Neural cell (in vitro differentiated cells): ENCODE measurements around the gene MYORG. TPM values are rescaled to one million over a fixed set of nuclear protein-coding genes. Genes with fewer than 3 reads are reported as not detected.
A peak's percentile ranks its signal among the peaks of the same experiment; 100 is the strongest.

ENCODE experiments used
- H2AFZ ChIP-seq: fragments of 200-600, 300-800 bp; sonication (generic), shearing (Covaris generic); 2 replicates; pipeline ENCODE4 v1.6.0; 2014; ENCODE audit warnings: low read depth, mild to moderate bottlenecking, antibody characterized with exemption, low read length, moderate library complexity
- H3F3A ChIP-seq: fragments of 200-600 bp; shearing (Covaris generic); 2 replicates; pipeline ENCODE4 v1.6.1; 2016; ENCODE audit warnings: mild to moderate bottlenecking, moderate library complexity, mixed read lengths, antibody characterized with exemption, low read length; ENCODE audit not compliant: insufficient read depth, poor library complexity, severe bottlenecking
- H3K27ac ChIP-seq: fragments of 200-600, 300-800 bp; sonication (generic), shearing (Covaris generic); 2 replicates; pipeline ENCODE4 v1.5.1; 2014; ENCODE audit warnings: mild to moderate bottlenecking, low read length, moderate library complexity
- H3K27me3 ChIP-seq: fragments of 300-800, 200-600 bp; sonication (generic), shearing (Covaris generic); 2 replicates; pipeline ENCODE4 v1.6.0; 2014; ENCODE audit warnings: mild to moderate bottlenecking, low read depth, low read length, moderate library complexity; ENCODE audit not compliant: insufficient read depth
- H3K36me3 ChIP-seq: fragments of 300-800, 200-600 bp; sonication (generic), shearing (Covaris generic); 2 replicates; pipeline ENCODE4 v1.5.1; 2014; ENCODE audit warnings: mild to moderate bottlenecking, antibody characterized with exemption, low read length, moderate library complexity; ENCODE audit not compliant: insufficient read depth
- H3K4me2 ChIP-seq: fragments of 300-800, 200-600 bp; sonication (generic), shearing (Covaris generic); 2 replicates; pipeline ENCODE4 v1.6.0; 2014; ENCODE audit warnings: mild to moderate bottlenecking, low read length
- H3K4me3 ChIP-seq: fragments of 300-800, 200-600 bp; sonication (generic), shearing (Covaris generic); 2 replicates; pipeline ENCODE4 v1.5.1; 2014; ENCODE audit warnings: mild to moderate bottlenecking, low read length, moderate library complexity
- H3K79me2 ChIP-seq: fragments of 200-600 bp; shearing (Covaris generic); replicated peaks from 2 replicates; pipeline ENCODE4 v1.6.0; 2014; ENCODE audit warnings: mild to moderate bottlenecking, low read length, moderate library complexity; ENCODE audit not compliant: insufficient read depth
- H3K9ac ChIP-seq: fragments of 300-800, 200-600 bp; sonication (generic), shearing (Covaris generic); 2 replicates; pipeline ENCODE4 v1.6.1; 2016; ENCODE audit warnings: mild to moderate bottlenecking, low read length, mixed read lengths
- H3K9me2 ChIP-seq: fragments of 200-600 bp; shearing (Covaris generic); 2 replicates; pipeline ENCODE4 v1.6.1; 2016; ENCODE audit warnings: mild to moderate bottlenecking, low read length, mixed read lengths; ENCODE audit not compliant: insufficient read depth
- H3K9me3 ChIP-seq: fragments of 200-600, 300-800 bp; sonication (generic), shearing (Covaris generic); 2 replicates; pipeline ENCODE4 v1.6.1; 2016; ENCODE audit warnings: mild to moderate bottlenecking, mixed run types, low read length, moderate library complexity, mixed read lengths
- H4K20me1 ChIP-seq: fragments of 200-600 bp; shearing (Covaris generic); 2 replicates; pipeline ENCODE4 v1.6.1; 2016; ENCODE audit warnings: mild to moderate bottlenecking, mixed run types; ENCODE audit not compliant: insufficient read depth
- EP300 ChIP-seq: fragments of 450-650 bp; conservative IDR thresholded peaks from 2 replicates; pipeline ENCODE4 v1.6.1; 2014; ENCODE audit warnings: antibody characterized with exemption, mild to moderate bottlenecking, moderate library complexity; ENCODE audit not compliant: poor library complexity, severe bottlenecking
- EZH2 ChIP-seq: fragments of 200-600, 300-800 bp; shearing (Covaris generic), sonication (generic); IDR thresholded peaks from 2 replicates; pipeline ENCODE4 v1.6.1; 2014; ENCODE audit warnings: antibody characterized with exemption, low read length, borderline replicate concordance, mild to moderate bottlenecking; ENCODE audit not compliant: insufficient read depth, poor library complexity, severe bottlenecking
- MXI1 ChIP-seq: fragments of 450-650 bp; conservative IDR thresholded peaks from 2 replicates; pipeline ENCODE4 v1.6.1; 2014; ENCODE audit warnings: antibody characterized with exemption, mild to moderate bottlenecking; ENCODE audit not compliant: poor library complexity, severe bottlenecking
- POLR2AphosphoS5 ChIP-seq: IDR thresholded peaks from 2 replicates; pipeline ENCODE4 v1.6.1; 2012
- RAD21 ChIP-seq: fragments of 450-650 bp; conservative IDR thresholded peaks from 2 replicates; pipeline ENCODE4 v1.6.1; 2014; ENCODE audit warnings: antibody characterized with exemption, mild to moderate bottlenecking, moderate library complexity
- SMC3 ChIP-seq: fragments of 450-650 bp; conservative IDR thresholded peaks from 2 replicates; pipeline ENCODE4 v1.6.1; 2014; ENCODE audit warnings: antibody characterized with exemption, mild to moderate bottlenecking, moderate library complexity; ENCODE audit not compliant: poor library complexity
- TAF1 ChIP-seq: IDR thresholded peaks from 2 replicates; pipeline ENCODE4 v1.6.1; 2012; ENCODE audit warnings: low read depth
- polyA plus RNA-seq: library from polyadenylated mRNA; depleted of rRNA; stranded (reverse); fragments of >200 nt; gene quantifications from 2 replicates; pipeline ENCODE4 v1.2.3, GENCODE V29; 2014
- TF ChIP-seq, protein P1 (sequence below): fragments of 450-650 bp; IDR thresholded peaks from 2 replicates; pipeline ENCODE4 v1.5.1; 2014; ENCODE audit warnings: antibody characterized with exemption, mild to moderate bottlenecking, moderate library complexity; ENCODE audit not compliant: poor library complexity, severe bottlenecking
- TF ChIP-seq, protein P2 (sequence below): IDR thresholded peaks from 2 replicates; pipeline ENCODE4 v1.6.1; 2012; ENCODE audit warnings: borderline replicate concordance

Gene MYORG
- polyA plus RNA-seq, 1 donor from 2014 or later: 0.58 TPM

DNA sequence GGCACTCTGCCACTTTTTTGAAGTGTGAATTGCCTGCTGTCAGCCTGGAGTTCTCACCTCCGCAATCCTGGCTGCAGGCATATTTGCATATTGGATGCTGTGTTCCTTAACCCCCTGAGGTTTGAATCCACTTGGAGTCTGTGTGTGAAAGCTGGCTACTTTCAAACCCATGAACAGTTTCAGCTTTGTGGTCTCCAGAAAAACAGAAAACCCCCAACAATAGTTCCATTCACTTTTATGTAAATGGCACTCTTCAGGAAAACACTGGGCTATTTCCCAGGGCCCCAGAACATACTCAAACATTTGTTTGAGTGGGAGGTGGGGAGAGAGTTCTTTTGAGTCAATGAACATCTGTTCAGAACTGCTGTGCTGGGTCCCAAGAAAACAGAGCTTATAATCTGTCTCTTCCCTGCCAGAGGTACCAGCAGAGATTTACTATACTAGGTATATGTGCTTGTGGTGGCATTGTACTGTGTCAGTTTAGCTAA, 42.3 kb downstream of the MYORG start:
- Histone ChIP-seq H3K4me3 (peak overlapping the region; percentile 18), H4K20me1 (no peaks in the 10 kb centered on the region), H3K27me3 (no peaks in the 10 kb centered on the region), H3K9ac (no peak overlapping the region), H3K79me2 (no peaks in the 10 kb centered on the region), H3K9me3 (no peaks in the 10 kb centered on the region), H3K4me2 (no peak overlapping the region), H3K36me3 (no peaks in the 10 kb centered on the region), H3K27ac (peak overlapping the region; percentile 32), H3F3A (no peaks in the 10 kb centered on the region), H3K9me2 (no peaks in the 10 kb centered on the region), H2AFZ (no peak overlapping the region)
- TF ChIP-seq TAF1 (no peak), EZH2 (no peak), MXI1 (no peak), POLR2AphosphoS5 (no peak), RAD21 (no peak), EP300 (no peak), SMC3 (no peak)
- TF ChIP-seq, protein P1, sequence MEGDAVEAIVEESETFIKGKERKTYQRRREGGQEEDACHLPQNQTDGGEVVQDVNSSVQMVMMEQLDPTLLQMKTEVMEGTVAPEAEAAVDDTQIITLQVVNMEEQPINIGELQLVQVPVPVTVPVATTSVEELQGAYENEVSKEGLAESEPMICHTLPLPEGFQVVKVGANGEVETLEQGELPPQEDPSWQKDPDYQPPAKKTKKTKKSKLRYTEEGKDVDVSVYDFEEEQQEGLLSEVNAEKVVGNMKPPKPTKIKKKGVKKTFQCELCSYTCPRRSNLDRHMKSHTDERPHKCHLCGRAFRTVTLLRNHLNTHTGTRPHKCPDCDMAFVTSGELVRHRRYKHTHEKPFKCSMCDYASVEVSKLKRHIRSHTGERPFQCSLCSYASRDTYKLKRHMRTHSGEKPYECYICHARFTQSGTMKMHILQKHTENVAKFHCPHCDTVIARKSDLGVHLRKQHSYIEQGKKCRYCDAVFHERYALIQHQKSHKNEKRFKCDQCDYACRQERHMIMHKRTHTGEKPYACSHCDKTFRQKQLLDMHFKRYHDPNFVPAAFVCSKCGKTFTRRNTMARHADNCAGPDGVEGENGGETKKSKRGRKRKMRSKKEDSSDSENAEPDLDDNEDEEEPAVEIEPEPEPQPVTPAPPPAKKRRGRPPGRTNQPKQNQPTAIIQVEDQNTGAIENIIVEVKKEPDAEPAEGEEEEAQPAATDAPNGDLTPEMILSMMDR: no peak
- TF ChIP-seq, protein P2, sequence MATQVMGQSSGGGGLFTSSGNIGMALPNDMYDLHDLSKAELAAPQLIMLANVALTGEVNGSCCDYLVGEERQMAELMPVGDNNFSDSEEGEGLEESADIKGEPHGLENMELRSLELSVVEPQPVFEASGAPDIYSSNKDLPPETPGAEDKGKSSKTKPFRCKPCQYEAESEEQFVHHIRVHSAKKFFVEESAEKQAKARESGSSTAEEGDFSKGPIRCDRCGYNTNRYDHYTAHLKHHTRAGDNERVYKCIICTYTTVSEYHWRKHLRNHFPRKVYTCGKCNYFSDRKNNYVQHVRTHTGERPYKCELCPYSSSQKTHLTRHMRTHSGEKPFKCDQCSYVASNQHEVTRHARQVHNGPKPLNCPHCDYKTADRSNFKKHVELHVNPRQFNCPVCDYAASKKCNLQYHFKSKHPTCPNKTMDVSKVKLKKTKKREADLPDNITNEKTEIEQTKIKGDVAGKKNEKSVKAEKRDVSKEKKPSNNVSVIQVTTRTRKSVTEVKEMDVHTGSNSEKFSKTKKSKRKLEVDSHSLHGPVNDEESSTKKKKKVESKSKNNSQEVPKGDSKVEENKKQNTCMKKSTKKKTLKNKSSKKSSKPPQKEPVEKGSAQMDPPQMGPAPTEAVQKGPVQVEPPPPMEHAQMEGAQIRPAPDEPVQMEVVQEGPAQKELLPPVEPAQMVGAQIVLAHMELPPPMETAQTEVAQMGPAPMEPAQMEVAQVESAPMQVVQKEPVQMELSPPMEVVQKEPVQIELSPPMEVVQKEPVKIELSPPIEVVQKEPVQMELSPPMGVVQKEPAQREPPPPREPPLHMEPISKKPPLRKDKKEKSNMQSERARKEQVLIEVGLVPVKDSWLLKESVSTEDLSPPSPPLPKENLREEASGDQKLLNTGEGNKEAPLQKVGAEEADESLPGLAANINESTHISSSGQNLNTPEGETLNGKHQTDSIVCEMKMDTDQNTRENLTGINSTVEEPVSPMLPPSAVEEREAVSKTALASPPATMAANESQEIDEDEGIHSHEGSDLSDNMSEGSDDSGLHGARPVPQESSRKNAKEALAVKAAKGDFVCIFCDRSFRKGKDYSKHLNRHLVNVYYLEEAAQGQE: no peak

DNA sequence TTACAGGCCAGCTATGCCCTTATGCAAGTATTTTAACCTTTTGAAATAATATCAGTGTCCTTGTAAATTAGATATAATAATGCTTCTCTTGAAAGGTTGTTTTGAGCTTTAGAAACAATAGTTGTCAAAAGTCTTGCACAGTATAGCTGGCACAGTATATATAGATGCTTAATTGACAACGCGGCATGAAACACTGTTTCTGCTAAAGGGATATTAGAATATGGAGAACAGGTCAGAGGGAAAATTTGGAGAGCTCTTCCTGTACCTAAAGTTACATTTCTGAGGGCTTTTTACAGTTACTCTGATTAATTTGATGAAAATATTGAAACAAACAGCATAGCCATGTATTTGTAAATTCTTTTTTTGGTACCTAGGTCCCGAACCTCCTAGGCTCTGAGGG, 42.9 kb downstream of the MYORG start:
- no peak overlapping the region for H2AFZ ChIP-seq
- peak overlapping the region; percentile 18 for H3K4me3 ChIP-seq
- H3K9me3 ChIP-seq: no peaks in the 10 kb centered on the region
- H3K79me2 ChIP-seq: no peaks in the 10 kb centered on the region
- no peaks in the 10 kb centered on the region for H3K27me3 ChIP-seq
- no peaks in the 10 kb centered on the region for H4K20me1 ChIP-seq
- TF ChIP-seq EP300: no peak
- TF ChIP-seq, protein P2: no peak
- no peak for TF ChIP-seq RAD21
- TF ChIP-seq POLR2AphosphoS5: no peak
- no peak for TF ChIP-seq EZH2
- TF ChIP-seq SMC3: no peak
- TF ChIP-seq TAF1: no peak
- no peak for TF ChIP-seq MXI1
- TF ChIP-seq, protein P1: no peak
- no peaks in the 10 kb centered on the region for H3K36me3 ChIP-seq
- no peaks in the 10 kb centered on the region for H3F3A ChIP-seq
- no peak overlapping the region for H3K4me2 ChIP-seq
- peak overlapping the region; percentile 32 for H3K27ac ChIP-seq
- H3K9ac ChIP-seq: no peak overlapping the region
- no peaks in the 10 kb centered on the region for H3K9me2 ChIP-seq
